H1 (cell line): ENCODE measurements around the gene HSF5. TPM values are rescaled to one million over a fixed set of nuclear protein-coding genes. Genes with fewer than 3 reads are reported as not detected.

Experiments used
- CTCF ChIA-PET: fragments of 300-600 bp; sonication (Branson Sonifier 250); formaldehyde crosslinking; loops from one replicate; lab custom pipeline; 2021; ENCODE audit not compliant: partially characterized antibody; lab: Charles Lee
- POLR2A ChIA-PET: fragments of 300-600 bp; sonication (Branson Sonifier 250); formaldehyde crosslinking; loops from one replicate; lab custom pipeline; 2021; ENCODE audit warnings: inconsistent platforms; ENCODE audit not compliant: partially characterized antibody; lab: Charles Lee
- DNase-seq, 2 experiments: peaks; one replicate each; pipeline versions ENCODE4 v3.0.0 to v3.0.0-alpha.2; 2010 to 2022; ENCODE audit warnings: low spot score in 2 of 2, low read depth in 1 of 2, mixed read lengths in 1 of 2
- FAIRE-seq: peaks from 2 replicates; lab custom pipeline; 2011; peaks lifted over from hg19 to GRCh38; lab: Jason Lieb, UNC
- H2AFZ ChIP-seq: 2 replicates; pipeline ENCODE4 v1.8.1; 2012; ENCODE audit warnings: low read length, inconsistent platforms
- H2AK5ac ChIP-seq: 2 replicates; pipeline ENCODE4 v1.6.1; 2013; ENCODE audit warnings: low read depth, low read length
- H2BK120ac ChIP-seq: replicated peaks from 2 replicates; pipeline ENCODE3; 2013; ENCODE audit warnings: low read depth, low read length, inconsistent platforms
- H2BK12ac ChIP-seq: 2 replicates; pipeline ENCODE4 v1.6.1; 2013; ENCODE audit warnings: low read depth, low read length
- H2BK15ac ChIP-seq: 2 replicates; pipeline ENCODE4 v1.6.1; 2013; ENCODE audit warnings: low read length
- H2BK20ac ChIP-seq: 2 replicates; pipeline ENCODE4 v1.6.1; 2013; ENCODE audit warnings: low read length
- H2BK5ac ChIP-seq: 2 replicates; pipeline ENCODE4 v1.6.1; 2013; ENCODE audit warnings: low read depth, low read length
- H3K14ac ChIP-seq: 2 replicates; pipeline ENCODE4 v1.6.1; 2013; ENCODE audit warnings: inconsistent platforms; ENCODE audit not compliant: insufficient read length
- H3K18ac ChIP-seq: 2 replicates; pipeline ENCODE4 v1.6.1; 2013; ENCODE audit warnings: low read length; ENCODE audit errors: extremely low read depth
- H3K23ac ChIP-seq: 2 replicates; pipeline ENCODE4 v1.6.1; 2013; ENCODE audit warnings: inconsistent platforms; ENCODE audit not compliant: insufficient read length
- H3K23me2 ChIP-seq: 2 replicates; pipeline ENCODE4 v1.6.1; 2013; ENCODE audit warnings: low read depth, low read length
- H3K27ac ChIP-seq: 2 replicates; pipeline ENCODE4 v1.6.1; 2011; ENCODE audit warnings: low read depth, low read length, inconsistent platforms
- H3K27me3 ChIP-seq, 4 experiments: replicated peaks in 1 of 4; 1 replicate in 1 of 4; 2 replicates in 3 of 4; pipeline versions ENCODE4 v1.6.1 to v1.8.1; 2011 to 2013; ENCODE audit warnings: low read length in 3 of 4, mild to moderate bottlenecking in 3 of 4, inconsistent platforms in 2 of 4, mixed read lengths in 2 of 4, moderate library complexity in 1 of 4; ENCODE audit not compliant: control insufficient read depth in 3 of 4, insufficient read depth in 3 of 4; ENCODE audit errors: extremely low read depth in 1 of 4
- H3K36me3 ChIP-seq, 4 experiments: 2 replicates each; pipeline versions ENCODE4 v1.6.1 to v1.8.1; 2011 to 2013; ENCODE audit warnings: mild to moderate bottlenecking in 4 of 4, low read length in 3 of 4, moderate library complexity in 2 of 4, control low read depth in 1 of 4, inconsistent platforms in 1 of 4; ENCODE audit not compliant: insufficient read depth in 4 of 4, control insufficient read depth in 2 of 4
- H3K4ac ChIP-seq: replicated peaks from 2 replicates; pipeline ENCODE3; 2013; ENCODE audit warnings: low read length, low read depth, mixed read lengths, inconsistent platforms; ENCODE audit not compliant: insufficient read length
- H3K4me1 ChIP-seq, 4 experiments: replicated peaks in 1 of 4; 1 replicate in 1 of 4; 2 replicates in 3 of 4; pipeline versions ENCODE4 v1.6.1 to v1.8.1; 2011 to 2013; ENCODE audit warnings: low read length in 3 of 4, inconsistent platforms in 2 of 4, mixed read lengths in 1 of 4; ENCODE audit not compliant: insufficient read depth in 4 of 4, control insufficient read depth in 3 of 4
- H3K4me2 ChIP-seq, 2 experiments: 2 replicates each; pipeline versions ENCODE4 v1.6.1 to v1.8.1; 2011 to 2013; ENCODE audit warnings: low read depth in 2 of 2, low read length in 2 of 2, control low read depth in 1 of 2, inconsistent platforms in 1 of 2, mild to moderate bottlenecking in 1 of 2; ENCODE audit not compliant: insufficient read depth in 1 of 2
- H3K4me3 ChIP-seq, 4 experiments: fragments of 200-600, 300-600 bp in 1 of 4; sonication (generic), shearing (Covaris generic), sonication (Bioruptor Twin) in 1 of 4; 2 replicates each; pipeline versions ENCODE4 v1.5.1 to v1.8.1; 2011 to 2016; ENCODE audit warnings: low read length in 4 of 4, low read depth in 3 of 4, control low read depth in 2 of 4, inconsistent platforms in 2 of 4, mild to moderate bottlenecking in 2 of 4, mixed read lengths in 1 of 4, moderate library complexity in 1 of 4; ENCODE audit not compliant: insufficient read depth in 2 of 4; ENCODE audit errors: extremely low read depth in 1 of 4
- H3K56ac ChIP-seq: replicated peaks from 2 replicates; pipeline ENCODE3; 2013; ENCODE audit warnings: low read depth, mild to moderate bottlenecking, mixed read lengths, low read length, inconsistent platforms; ENCODE audit not compliant: insufficient read length
- H3K79me1 ChIP-seq: 2 replicates; pipeline ENCODE4 v1.6.1; 2013; ENCODE audit warnings: low read depth, low read length, control low read depth
- H3K79me2 ChIP-seq, 2 experiments: 2 replicates each; pipeline versions ENCODE4 v1.6.1 to v1.8.1; 2012 to 2013; ENCODE audit warnings: low read length in 2 of 2, mild to moderate bottlenecking in 2 of 2, inconsistent platforms in 1 of 2; ENCODE audit not compliant: insufficient read depth in 2 of 2, control insufficient read depth in 1 of 2
- H3K9ac ChIP-seq, 4 experiments: replicated peaks in 1 of 4; 1 replicate in 1 of 4; 2 replicates in 3 of 4; pipeline versions ENCODE4 v1.6.1 to v1.8.1; 2011 to 2013; ENCODE audit warnings: low read depth in 3 of 4, low read length in 3 of 4, control low read depth in 2 of 4, mild to moderate bottlenecking in 2 of 4, moderate library complexity in 2 of 4, inconsistent platforms in 1 of 4; ENCODE audit errors: extremely low read depth in 1 of 4
- H3K9me3 ChIP-seq, 2 experiments: 2 replicates each; pipeline versions ENCODE4 v1.6.1 to v1.8.1; 2012 to 2013; ENCODE audit warnings: mild to moderate bottlenecking in 2 of 2, moderate library complexity in 2 of 2, control low read depth in 1 of 2, inconsistent platforms in 1 of 2, low read depth in 1 of 2, low read length in 1 of 2, mixed read lengths in 1 of 2; ENCODE audit not compliant: insufficient read depth in 2 of 2
- H4K20me1 ChIP-seq, 2 experiments: replicated peaks in 1 of 2; 2 replicates each; pipeline versions ENCODE3 to v1.8.1; 2011 to 2013; ENCODE audit warnings: inconsistent platforms in 2 of 2, low read length in 2 of 2, mild to moderate bottlenecking in 1 of 2; ENCODE audit not compliant: insufficient read depth in 2 of 2, control insufficient read depth in 1 of 2
- H4K5ac ChIP-seq: 2 replicates; pipeline ENCODE4 v1.6.1; 2013; ENCODE audit warnings: low read length, low read depth, mixed read lengths, inconsistent platforms; ENCODE audit not compliant: insufficient read length
- H4K8ac ChIP-seq: 2 replicates; pipeline ENCODE4 v1.8.0; 2013; ENCODE audit warnings: mild to moderate bottlenecking, moderate library complexity, low read length, inconsistent platforms; ENCODE audit not compliant: insufficient read depth; ENCODE audit errors: extremely low read depth
- H4K91ac ChIP-seq: replicated peaks from 2 replicates; pipeline ENCODE3; 2013; ENCODE audit warnings: low read length, mixed read lengths, inconsistent platforms; ENCODE audit not compliant: insufficient read length
- ATF2 ChIP-seq: IDR thresholded peaks from 2 replicates; pipeline ENCODE4 v1.6.1; 2012; ENCODE audit warnings: low read length, inconsistent platforms
- ATF3 ChIP-seq: IDR thresholded peaks from 2 replicates; pipeline ENCODE4 v1.6.1; 2011; ENCODE audit warnings: low read depth, mild to moderate bottlenecking, low read length; ENCODE audit not compliant: insufficient read depth
- NANOG ChIP-seq: IDR thresholded peaks from 2 replicates; pipeline ENCODE4 v1.6.1; 2011; ENCODE audit warnings: low read length, low read depth, mild to moderate bottlenecking, inconsistent platforms; ENCODE audit not compliant: insufficient read depth, poor library complexity, severe bottlenecking
- NRF1 ChIP-seq: IDR thresholded peaks from 2 replicates; pipeline ENCODE4 v1.6.1; 2011; ENCODE audit warnings: mild to moderate bottlenecking, low read depth, low read length, improper control_type of control experiment
- SRF ChIP-seq: IDR thresholded peaks from 2 replicates; pipeline ENCODE4 v1.6.1; 2011; ENCODE audit warnings: mild to moderate bottlenecking, low read depth, low read length, moderate library complexity
- WGBS, 2 experiments: shearing (Covaris generic) in 1 of 2; methylation state at CpG; one replicate each; pipeline versions ENCODE4 v1.1.6 to v1.1.7; 2013 to 2015; ENCODE audit warnings: low lambda C conversion rate in 2 of 2, mixed read lengths in 2 of 2, inconsistent platforms in 1 of 2, low coverage in 1 of 2, missing lambda C conversion rate in 1 of 2; ENCODE audit not compliant: insufficient replicate concordance in 2 of 2, insufficient coverage in 1 of 2, insufficient read length in 1 of 2; ENCODE audit errors: extremely low coverage in 1 of 2, missing lambda C conversion rate in 1 of 2; 5-methylcytosine and 5-hydroxymethylcytosine counted together
- polyA plus RNA-seq, 7 experiments: library from polyadenylated mRNA; depleted of rRNA in 3 of 7; stranded (reverse) in 5 of 7; unstranded in 2 of 7; fragments of >200 nt in 5 of 7; fragments of 200-250 nt in 2 of 7; gene quantifications; 1 replicate in 5 of 7; 2 replicates in 1 of 7; 4 replicates in 1 of 7; pipeline versions ENCODE4 v1.2.1 to v1.2.3, GENCODE V29; 2011 to 2013; ENCODE audit warnings: missing spikeins in 2 of 7, mixed read lengths in 2 of 7
- total RNA-seq: library from RNA; stranded (reverse); fragmentation: NEBNext Ultra II Directional; extraction: Animal tissue kit (Norgen Biotek cat#: 25700); gene quantifications from 2 replicates; pipeline ENCODE4 v1.2.1, GENCODE V29; 2021

Gene HSF5
- total and polyA plus RNA-seq, 2 of the 8 experiments (the other 6 are each of a cell fraction or from before 2014, with no cell fraction given), result not detected

- no peaks in the 10 kb centered on the region for H4K20me1 ChIP-seq
- no peak overlapping the region for H2BK120ac ChIP-seq
- no peak overlapping the region for H2AK5ac ChIP-seq
- H3K27me3 ChIP-seq, result no peaks in the 10 kb centered on the region
- H3K4me1 ChIP-seq, result peaks cover 5 to 12% (median 7%) of the 10 kb centered on the region in 4 experiments; a peak in 4 of 7 replicates
- H3K79me1 ChIP-seq, result no peaks in the 10 kb centered on the region
- H3K4me3 ChIP-seq, result no peak overlapping the region
- no peak overlapping the region for H3K4ac ChIP-seq
- no peak overlapping the region for H3K9ac ChIP-seq
- no peaks in the 10 kb centered on the region for H3K79me2 ChIP-seq
- no peak overlapping the region for H2BK20ac ChIP-seq
- H3K23me2 ChIP-seq, result no peaks in the 10 kb centered on the region
- DNase-seq (peak in 1 of 2 experiments; percentile 23), FAIRE-seq (no peak)
- no peak overlapping the region for H3K27ac ChIP-seq
- no peak overlapping the region for H2BK15ac ChIP-seq
- ChIA-PET CTCF (interaction anchor here (1.1 to 3.1 kb wide), 8 partner anchors 9 to 79 kb away, joined by 3 to 13 read pairs (median 4); partner anchors contain the start of gene RNF43), POLR2A (interaction anchor here (1.0 to 1.5 kb wide), 2 partner anchors 28 to 29 kb away, joined by 3 to 7 read pairs; partner anchors contain the start of gene SUPT4H1)
- H4K5ac ChIP-seq, result no peak overlapping the region
- H3K23ac ChIP-seq, result no peak overlapping the region
- no peak overlapping the region for H3K14ac ChIP-seq
- no peak overlapping the region for H3K18ac ChIP-seq
- H3K56ac ChIP-seq, result no peak overlapping the region
- no peaks in the 10 kb centered on the region for H3K36me3 ChIP-seq
- no peak overlapping the region for H4K8ac ChIP-seq
- H3K9me3 ChIP-seq, result no peaks in the 10 kb centered on the region
- no peak overlapping the region for H2BK12ac ChIP-seq
- no peak overlapping the region for H3K4me2 ChIP-seq
- WGBS, 2 experiments, result 85% methylated on average over 3 of the region's 3 CpGs; no CpG with 5 or more reads in 1 of the 2 experiments
- no peak overlapping the region for H4K91ac ChIP-seq
- no peak for TF ChIP-seq ATF2
- TF ChIP-seq NRF1, result no peak
- no peak for TF ChIP-seq SRF
- no peak for TF ChIP-seq ATF3
- TF ChIP-seq NANOG, result no peak
- H2BK5ac ChIP-seq, result no peak overlapping the region
- H2AFZ ChIP-seq, result no peak overlapping the region
These were observed 106.8 kb downstream of the HSF5 start for GRCh38 chr17:58381124-58382035.
